HG03196 (cell line): ENCODE measurements around the gene C1orf87.

Experiments used
- ATAC-seq: cut with Tn5 transposase; IDR thresholded peaks from one replicate; pipeline ENCODE4 v1.9.1; 2021; ENCODE audit not compliant: unreplicated experiment

C1orf87 gene

GRCh38 chr1:60065199-60065598 is 8.4 kb downstream of the C1orf87 start:
- no peak for ATAC-seq

GRCh38 chr1:60063561-60063960 is 10.0 kb downstream of the C1orf87 start:
- ATAC-seq: no peak

DNA sequence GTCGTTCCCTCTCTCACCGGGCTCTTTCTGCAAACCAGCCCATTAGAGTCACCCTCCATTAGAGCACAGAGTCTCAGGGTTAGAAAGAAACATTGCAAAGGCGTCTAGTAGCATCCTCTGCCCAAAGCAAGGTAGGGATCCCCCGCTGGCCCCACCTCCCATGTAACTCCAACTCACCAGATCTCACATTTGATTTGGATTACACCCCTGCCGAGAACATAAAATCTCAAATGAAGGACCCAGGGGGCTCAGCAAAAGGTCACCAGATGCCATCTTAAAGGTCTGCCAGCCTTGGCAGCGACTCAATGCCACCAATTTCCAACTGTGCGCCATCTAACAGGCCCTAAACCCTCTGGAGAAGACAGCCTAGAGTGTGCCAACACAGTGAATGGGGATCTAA is 14.1 kb downstream of the C1orf87 start:
- no peak for ATAC-seq

GRCh38 chr1:60055336-60055735 is 18.2 kb downstream of the C1orf87 start:
- ATAC-seq: no peak

GRCh38 chr1:60054374-60054773 is 19.2 kb downstream of the C1orf87 start:
- no peak for ATAC-seq

DNA sequence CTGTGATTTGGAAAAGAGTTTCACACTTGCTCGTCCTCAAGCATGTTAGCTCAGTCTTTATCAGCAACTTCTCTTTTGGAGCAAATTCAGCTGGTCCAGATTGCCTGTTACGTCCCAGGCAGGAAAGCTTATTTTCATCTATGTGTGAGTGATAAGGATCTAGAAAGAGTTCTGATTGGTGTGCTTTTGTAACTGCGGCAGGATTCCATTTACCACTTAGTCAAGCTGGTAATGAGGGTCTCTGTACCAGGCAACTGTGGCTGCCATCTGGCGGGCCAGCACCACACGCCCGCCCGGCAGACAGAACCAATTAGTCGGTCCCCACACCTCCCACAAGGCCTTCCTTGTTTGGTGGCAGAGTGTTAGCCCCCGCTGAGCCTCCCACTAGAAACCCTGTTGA is 21.0 kb downstream of the C1orf87 start:
- ATAC-seq: no peak

DNA sequence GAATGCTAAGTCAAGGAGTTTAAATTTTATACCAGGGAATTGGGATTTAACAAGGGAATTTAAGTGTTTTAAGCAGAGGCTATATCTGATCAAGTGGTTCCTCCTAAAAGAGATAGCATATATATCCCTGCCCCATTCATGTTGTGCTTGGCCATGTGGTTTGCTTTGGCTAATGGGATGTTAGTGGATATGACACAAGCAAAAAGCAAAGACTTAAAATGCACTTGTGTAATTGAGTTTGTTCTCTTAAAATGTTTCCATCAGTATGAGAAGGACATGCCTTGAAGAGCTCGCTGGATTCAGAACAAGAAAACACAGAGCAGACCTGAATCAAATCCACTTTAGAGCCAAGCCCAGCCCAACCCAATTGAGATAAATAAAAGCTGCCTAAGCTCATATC is 22.4 kb downstream of the C1orf87 start:
- no peak for ATAC-seq

GRCh38 chr1:60049188-60049587 is 24.4 kb downstream of the C1orf87 start:
- no peak for ATAC-seq

GRCh38 chr1:60044881-60045280 is 28.7 kb downstream of the C1orf87 start:
- no peak for ATAC-seq

- no peak for ATAC-seq
These were observed 31.8 kb downstream of the C1orf87 start for GRCh38 chr1:60041783-60042182.

GRCh38 chr1:60037669-60038068 is 35.9 kb downstream of the C1orf87 start:
- ATAC-seq: no peak

DNA sequence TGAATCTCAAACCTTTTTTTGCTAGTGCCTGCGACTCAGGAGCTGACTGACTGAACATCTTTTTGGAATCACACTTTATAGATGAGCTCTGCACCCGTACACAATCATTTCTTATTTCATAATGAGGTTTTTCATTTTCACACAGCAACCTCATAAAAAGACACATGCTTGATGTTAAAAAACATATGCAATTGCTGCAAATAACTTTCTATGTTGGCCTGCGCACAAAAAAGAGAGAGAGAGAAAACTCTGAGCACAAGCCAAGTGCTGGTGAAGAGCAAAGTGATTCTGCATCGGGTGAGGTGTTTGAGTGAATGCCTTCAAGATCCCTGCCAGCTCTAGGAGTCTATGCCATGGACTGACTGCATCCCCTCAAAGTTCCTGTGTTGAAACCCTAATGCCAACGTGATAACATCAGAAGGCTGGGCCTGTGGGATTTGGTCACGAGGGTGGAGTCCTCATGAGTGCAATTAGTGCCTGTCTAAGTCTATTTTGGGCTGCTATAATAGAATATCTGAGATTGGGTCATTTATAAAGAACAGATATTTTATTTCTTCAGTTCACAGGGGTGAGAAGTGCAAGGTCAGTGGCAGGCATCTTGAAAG is 36.6 kb downstream of the C1orf87 start:
- no peak for ATAC-seq

DNA sequence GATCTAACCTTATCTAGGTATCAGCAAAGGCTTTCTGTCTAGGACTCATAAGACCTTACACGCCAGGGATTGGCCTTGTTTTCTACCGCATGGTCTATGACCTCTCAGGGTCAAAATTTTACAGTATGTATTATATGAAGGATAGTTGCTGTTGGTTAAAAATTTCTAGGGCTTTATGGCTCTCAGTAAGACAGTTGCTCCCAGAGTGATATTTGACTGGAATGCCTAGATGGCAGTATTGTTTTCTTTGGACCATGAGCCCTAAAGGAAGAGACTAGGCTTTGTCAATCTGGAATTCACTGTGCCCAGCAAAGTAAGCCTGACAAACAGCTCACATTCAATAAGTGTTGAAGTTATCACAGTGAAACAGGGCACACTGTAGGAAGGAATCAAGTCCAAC is 37.6 kb downstream of the C1orf87 start:
- no peak for ATAC-seq

DNA sequence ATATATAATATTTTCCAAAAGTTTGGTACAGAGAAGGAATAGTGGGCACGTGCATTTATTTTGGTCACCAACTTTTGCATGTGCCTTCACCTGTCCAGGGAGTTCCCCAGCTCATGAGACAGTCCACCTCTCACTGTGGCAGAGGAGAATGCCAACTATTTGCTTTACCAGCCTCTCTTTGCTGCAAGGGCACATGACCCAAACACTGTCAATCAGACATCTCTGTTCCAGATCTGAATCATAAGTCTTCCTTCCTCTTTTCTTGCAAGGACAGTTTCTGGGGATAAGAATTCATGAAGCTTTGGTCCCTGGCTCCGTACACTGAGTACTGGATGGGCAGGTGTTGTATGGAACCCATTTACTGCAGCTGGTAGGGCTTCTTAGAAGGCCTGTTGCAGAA is 38.6 kb downstream of the C1orf87 start:
- no peak for ATAC-seq

DNA sequence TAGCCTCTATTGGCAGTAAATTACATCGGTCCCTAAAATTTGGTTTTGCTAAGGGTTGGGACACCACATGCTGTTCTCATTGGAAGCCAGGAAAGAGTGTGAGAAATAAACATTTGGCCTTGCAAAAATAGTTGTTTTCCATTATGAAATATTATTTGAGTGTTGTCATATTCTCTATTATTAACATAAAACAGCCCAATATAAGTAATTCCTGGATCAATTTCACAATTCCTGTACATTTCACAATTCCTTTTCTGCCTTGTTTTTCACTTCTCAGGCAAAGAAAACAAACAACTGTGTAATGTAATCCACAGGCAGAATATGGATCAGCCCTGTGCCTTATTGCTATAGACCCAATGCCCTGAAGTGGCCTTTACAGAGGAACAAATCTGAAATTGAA is 40.5 kb downstream of the C1orf87 start:
- ATAC-seq: no peak

DNA sequence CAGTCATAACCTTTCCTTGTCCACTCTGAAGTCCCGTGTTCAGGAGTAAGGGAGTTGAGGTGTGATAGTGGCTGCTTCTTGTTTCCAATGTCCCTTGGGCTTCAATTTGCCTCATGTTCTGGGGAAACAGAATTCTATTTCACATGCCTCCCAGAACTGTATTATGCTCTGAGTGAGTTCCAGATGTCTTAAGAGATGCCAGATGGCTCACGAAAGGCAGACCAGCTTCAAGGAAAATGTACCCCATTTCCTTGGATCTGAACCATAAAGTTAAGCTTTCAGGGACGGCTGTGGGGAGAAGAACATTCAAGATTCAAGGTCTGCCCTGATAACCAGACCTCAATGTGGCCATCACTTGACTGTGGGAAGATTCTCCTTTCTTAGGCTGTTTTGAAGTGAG is 42.4 kb downstream of the C1orf87 start:
- ATAC-seq: no peak

DNA sequence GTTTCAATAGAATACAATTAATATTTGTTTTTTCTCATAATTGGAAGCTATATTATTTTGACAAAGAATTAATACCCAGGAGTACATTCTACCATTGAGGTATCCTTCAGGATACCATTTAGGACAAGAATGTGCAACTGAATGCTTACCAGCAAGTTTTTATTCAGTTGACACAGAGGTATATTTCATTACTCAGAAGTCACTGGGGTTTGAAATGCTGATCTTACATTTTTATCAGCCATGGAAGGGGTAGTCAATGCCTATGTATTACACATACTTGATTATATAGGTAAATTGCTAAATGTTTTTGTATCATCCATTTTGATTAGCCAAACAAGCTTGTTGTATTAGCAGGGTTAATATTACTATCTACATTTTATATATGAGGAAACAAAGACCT is 48.0 kb downstream of the C1orf87 start:
- ATAC-seq: no peak

GRCh38 chr1:60017508-60018205 is 55.9 kb downstream of the C1orf87 start:
- ATAC-seq: no peak

DNA sequence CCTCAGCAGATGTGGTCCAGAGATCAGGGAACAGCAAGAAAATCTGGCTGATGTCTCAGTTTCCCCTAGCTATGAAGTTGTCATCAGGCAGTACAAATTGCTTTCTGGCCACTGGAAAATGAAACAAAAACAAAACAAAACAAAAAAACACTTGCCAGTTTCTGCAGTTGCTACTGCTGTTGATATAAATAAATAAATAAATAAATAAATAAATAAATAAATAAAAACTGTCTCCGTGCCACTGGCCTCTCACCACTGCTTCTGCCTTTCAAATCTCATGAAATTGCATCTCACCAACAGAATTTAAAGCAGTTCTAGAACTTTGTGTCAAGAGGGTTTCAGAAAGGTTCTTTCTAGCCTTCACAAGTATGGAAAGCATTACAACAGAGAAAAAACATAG is 62.9 kb downstream of the C1orf87 start:
- ATAC-seq: no peak

DNA sequence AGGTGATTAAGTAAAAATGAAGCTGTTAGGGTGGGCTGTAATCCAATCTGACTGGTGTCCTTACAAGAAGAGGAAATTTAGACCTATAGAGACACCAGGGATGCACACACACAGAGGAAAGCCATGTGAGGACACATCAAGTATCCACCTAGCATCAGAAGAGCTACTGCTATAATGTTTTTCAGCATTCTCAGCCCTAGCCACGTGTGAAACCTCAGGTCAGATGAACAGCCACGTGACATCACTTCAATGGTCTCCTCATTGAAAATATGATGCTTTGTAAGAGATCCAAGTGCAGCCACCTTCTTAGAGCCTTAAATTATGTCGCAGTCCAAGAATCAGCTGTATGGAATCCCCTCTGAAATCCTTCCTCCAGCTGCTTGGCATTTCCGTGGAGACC is 65.1 kb downstream of the C1orf87 start:
- ATAC-seq: no peak

DNA sequence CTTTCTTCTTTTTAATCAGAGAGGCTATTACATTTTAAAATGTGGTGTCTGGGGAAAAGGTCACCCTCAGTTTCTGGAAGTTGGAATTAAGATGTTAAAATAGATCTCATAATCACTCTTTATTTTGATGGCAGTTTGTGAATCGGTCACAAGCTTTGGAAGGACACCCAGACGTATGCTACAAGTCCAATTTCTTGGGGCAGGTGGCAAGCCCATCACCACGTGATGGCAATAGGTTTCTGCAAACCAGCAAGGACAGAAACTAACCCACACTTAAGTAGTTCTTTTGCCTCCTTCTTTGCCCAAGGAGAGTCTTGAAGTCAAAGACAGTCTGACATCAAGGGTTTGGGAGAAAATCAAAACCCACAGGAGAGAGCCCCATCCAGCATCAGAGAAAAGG is 72.9 kb downstream of the C1orf87 start:
- no peak for ATAC-seq

DNA sequence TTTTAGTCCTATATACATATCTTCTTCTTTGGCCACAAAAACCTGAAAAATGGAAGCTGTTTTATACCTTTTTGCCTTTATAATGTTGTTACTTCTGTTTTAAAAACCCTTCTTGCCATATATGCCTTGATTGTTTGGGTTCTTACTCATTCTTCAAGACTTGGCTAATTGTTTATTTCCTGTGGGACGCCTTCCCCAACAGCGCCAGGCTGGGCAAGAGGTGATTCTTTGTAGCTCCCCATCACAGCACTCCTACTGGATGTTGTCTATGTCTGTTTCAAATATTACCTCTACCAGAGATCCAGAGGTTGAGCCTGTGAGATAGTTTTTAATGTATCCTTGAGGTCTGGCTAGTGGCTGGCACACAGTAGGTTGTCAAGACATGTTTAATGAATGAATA is 73.8 kb downstream of the C1orf87 start:
- ATAC-seq: no peak

DNA sequence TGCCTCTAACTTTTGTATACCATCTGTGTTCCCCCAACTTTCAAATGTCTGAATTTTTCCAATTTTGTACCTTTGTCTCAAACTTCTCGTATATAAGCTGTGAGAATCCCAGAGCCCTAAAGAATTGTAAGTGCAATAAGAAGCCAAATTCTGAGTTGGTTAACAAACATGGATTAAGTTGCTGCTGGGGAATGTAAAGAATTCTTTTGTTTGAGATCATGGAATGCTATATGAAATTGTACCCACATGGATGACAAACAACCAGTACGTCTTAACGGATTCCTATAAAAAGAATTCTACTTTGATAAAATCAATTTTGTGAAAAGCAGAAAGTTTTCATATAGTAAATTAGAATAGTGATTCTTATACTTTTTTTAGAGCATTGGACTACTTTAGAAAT is 74.6 kb downstream of the C1orf87 start:
- ATAC-seq: no peak
